ENCODE data around the gene DNAJA2. TPM values are rescaled to one million over a fixed set of nuclear protein-coding genes. Genes with fewer than 3 reads are reported as not detected.

Gene DNAJA2
- total RNA-seq, 2 experiments from 2014 or later: 56.9 to 59.9 TPM

- peak overlapping the region; percentile 98 for H3K27ac Mint-ChIP-seq
- H3K27me3 Mint-ChIP-seq (ENCODE audit: low read depth): no peaks in the 10 kb centered on the region
- DNase-seq: no peak
- CTCF ChIA-PET: interaction anchor here (1.1 to 1.9 kb wide), 4 partner anchors 14 to 64 kb away, joined by 3 to 5 read pairs (median 4); no protein-coding TSS in a partner anchor
- peaks cover 57% of the 10 kb centered on the region for H3K4me1 Mint-ChIP-seq (ENCODE audit: low read depth)
- peaks cover 24% of the 10 kb centered on the region for H3K36me3 Mint-ChIP-seq (ENCODE audit: low read depth)
- H3K4me3 Mint-ChIP-seq: peak overlapping the region; percentile 93
- intact Hi-C loops (cut with micrococcal nuclease): loop anchor here (1.0 to 5.0 kb wide), 13 partner anchors 44 to 1637 kb away; partner anchors contain the start of genes C16orf87, ITFG1, N4BP1 and NETO2
- H3K9me3 Mint-ChIP-seq: no peaks in the 10 kb centered on the region
Measured at GRCh38 chr16:46973996-46974324, 486 bp upstream of the DNAJA2 start.

- H3K9me3 Mint-ChIP-seq: no peaks in the 10 kb centered on the region
- H3K27me3 Mint-ChIP-seq (ENCODE audit: low read depth): no peaks in the 10 kb centered on the region
- peaks cover 66% of the 10 kb centered on the region for H3K4me1 Mint-ChIP-seq (ENCODE audit: low read depth)
Measured at GRCh38 chr16:46972429-46973206, 856 bp downstream of the DNAJA2 start.

GRCh38 chr16:46971271-46971670 is 2.2 kb downstream of the DNAJA2 start:
- peaks cover 40% of the 10 kb centered on the region for H3K36me3 Mint-ChIP-seq (ENCODE audit: low read depth)
- no peak for DNase-seq
- H3K9me3 Mint-ChIP-seq: no peaks in the 10 kb centered on the region
- peak overlapping the region; percentile 56 for H3K27ac Mint-ChIP-seq
- H3K27me3 Mint-ChIP-seq (ENCODE audit: low read depth): no peaks in the 10 kb centered on the region
- peak overlapping the region; percentile 45 for H3K4me3 Mint-ChIP-seq
- H3K4me1 Mint-ChIP-seq (ENCODE audit: low read depth): peaks cover 64% of the 10 kb centered on the region
- intact Hi-C loops (cut with micrococcal nuclease): loop anchor here (2.0 to 5.0 kb wide), 4 partner anchors 16 to 1396 kb away; partner anchors contain the start of gene SHCBP1
- CTCF ChIA-PET: interaction anchor here (0.7 to 1.3 kb wide), 2 partner anchors 19 to 67 kb away, joined by 3 read pairs; no protein-coding TSS in a partner anchor

More at GRCh38 chr16:46972429-46973206, 856 bp downstream of the DNAJA2 start:
- CTCF ChIA-PET: interaction anchor here (1.0 to 1.3 kb wide), 3 partner anchors 25 to 169 kb away, joined by 3 to 4 read pairs (median 3); no protein-coding TSS in a partner anchor
- H3K36me3 Mint-ChIP-seq (ENCODE audit: low read depth): peaks cover 33% of the 10 kb centered on the region
- peak; percentile 46 for DNase-seq
- intact Hi-C loops (cut with micrococcal nuclease): loop anchor here (1.0 to 5.0 kb wide), 12 partner anchors 11 to 1638 kb away; partner anchors contain the start of genes C16orf87, ITFG1, N4BP1 and NETO2
- peak overlapping the region; percentile 90 for H3K27ac Mint-ChIP-seq
- H3K4me3 Mint-ChIP-seq: peak overlapping the region; percentile 93

GRCh38 chr16:46970089-46970488 is 3.4 kb downstream of the DNAJA2 start:
- Mint-ChIP-seq H3K4me1 (ENCODE audit: low read depth) (peaks cover 53% of the 10 kb centered on the region), H3K36me3 (ENCODE audit: low read depth) (peaks cover 40% of the 10 kb centered on the region), H3K27ac (peak overlapping the region; percentile 24), H3K9me3 (no peaks in the 10 kb centered on the region), H3K4me3 (peak overlapping the region; percentile 9), H3K27me3 (ENCODE audit: low read depth) (no peaks in the 10 kb centered on the region)
- CTCF ChIA-PET: interaction anchor here (1.2 kb wide), 1 partner anchor 68 kb away, joined by 3 read pairs; no protein-coding TSS in a partner anchor
- DNase-seq: no peak
- intact Hi-C loops (cut with micrococcal nuclease): loop anchor here (2.0 to 5.0 kb wide), 4 partner anchors 15 to 1397 kb away; partner anchors contain the start of gene SHCBP1

GRCh38 chr16:46968063-46968435 is 5.4 kb downstream of the DNAJA2 start:
- intact Hi-C loops (cut with micrococcal nuclease): no loop called here
- Mint-ChIP-seq H3K4me1 (ENCODE audit: low read depth) (peaks cover 56% of the 10 kb centered on the region), H3K36me3 (ENCODE audit: low read depth) (peaks cover 47% of the 10 kb centered on the region), H3K4me3 (no peak overlapping the region), H3K9me3 (no peaks in the 10 kb centered on the region), H3K27ac (peak overlapping the region; percentile 36), H3K27me3 (ENCODE audit: low read depth) (no peaks in the 10 kb centered on the region)
- no peak for DNase-seq
- CTCF ChIA-PET: no interaction called here

GRCh38 chr16:46962629-46963028 is 10.8 kb downstream of the DNAJA2 start:
- DNase-seq: no peak
- H3K36me3 Mint-ChIP-seq (ENCODE audit: low read depth): peaks cover 50% of the 10 kb centered on the region
- intact Hi-C loops (cut with micrococcal nuclease): loop anchor here (2.0 kb wide), 1 partner anchor 14 kb away; no protein-coding TSS in a partner anchor
- H3K4me1 Mint-ChIP-seq (ENCODE audit: low read depth): peaks cover 42% of the 10 kb centered on the region
- no peaks in the 10 kb centered on the region for H3K27me3 Mint-ChIP-seq (ENCODE audit: low read depth)
- CTCF ChIA-PET: interaction anchor here (0.5 to 1.3 kb wide), 5 partner anchors 17 to 109 kb away, joined by 3 to 4 read pairs (median 3); no protein-coding TSS in a partner anchor
- no peak overlapping the region for H3K4me3 Mint-ChIP-seq
- peak overlapping the region; percentile 78 for H3K27ac Mint-ChIP-seq
- H3K9me3 Mint-ChIP-seq: no peaks in the 10 kb centered on the region

GRCh38 chr16:46961373-46962353 is 11.8 kb downstream of the DNAJA2 start:
- peak; percentile 40 for DNase-seq
- Mint-ChIP-seq H3K27me3 (ENCODE audit: low read depth) (no peaks in the 10 kb centered on the region), H3K4me3 (no peak overlapping the region), H3K27ac (peak overlapping the region; percentile 78), H3K36me3 (ENCODE audit: low read depth) (peaks cover 51% of the 10 kb centered on the region), H3K9me3 (no peaks in the 10 kb centered on the region), H3K4me1 (ENCODE audit: low read depth) (peaks cover 43% of the 10 kb centered on the region)
- intact Hi-C loops (cut with micrococcal nuclease): loop anchor here (1.0 to 2.0 kb wide), 2 partner anchors 11 to 15 kb away; no protein-coding TSS in a partner anchor
- CTCF ChIA-PET: interaction anchor here (0.6 to 0.9 kb wide), 3 partner anchors 52 to 300 kb away, joined by 3 read pairs; no protein-coding TSS in a partner anchor

GRCh38 chr16:46954562-46954961 is 18.9 kb downstream of the DNAJA2 start:
- CTCF ChIA-PET: interaction anchor here (1.0 to 1.1 kb wide), 2 partner anchors 25 to 280 kb away, joined by 3 to 5 read pairs; no protein-coding TSS in a partner anchor
- H3K4me3 Mint-ChIP-seq: no peak overlapping the region
- H3K27me3 Mint-ChIP-seq (ENCODE audit: low read depth): no peaks in the 10 kb centered on the region

GRCh38 chr16:46950009-46950408 is 23.5 kb downstream of the DNAJA2 start:
- H3K4me3 Mint-ChIP-seq: no peak overlapping the region
- H3K27ac Mint-ChIP-seq: no peak overlapping the region
- peaks cover 4% of the 10 kb centered on the region for H3K36me3 Mint-ChIP-seq (ENCODE audit: low read depth)
- intact Hi-C loops (cut with micrococcal nuclease): no loop called here
- no peaks in the 10 kb centered on the region for H3K27me3 Mint-ChIP-seq (ENCODE audit: low read depth)
- no peaks in the 10 kb centered on the region for H3K9me3 Mint-ChIP-seq
- H3K4me1 Mint-ChIP-seq (ENCODE audit: low read depth): peaks cover 9% of the 10 kb centered on the region
- CTCF ChIA-PET: interaction anchor here (2.1 kb wide), 1 partner anchor 20 kb away, joined by 4 read pairs; no protein-coding TSS in a partner anchor
- DNase-seq: no peak

More at GRCh38 chr16:46954562-46954961, 18.9 kb downstream of the DNAJA2 start:
- H3K4me1 Mint-ChIP-seq (ENCODE audit: low read depth): peaks cover 15% of the 10 kb centered on the region
- H3K9me3 Mint-ChIP-seq: no peaks in the 10 kb centered on the region
- peaks cover 29% of the 10 kb centered on the region for H3K36me3 Mint-ChIP-seq (ENCODE audit: low read depth)
- DNase-seq: no peak
- H3K27ac Mint-ChIP-seq: no peak overlapping the region
- intact Hi-C loops (cut with micrococcal nuclease): loop anchor here (2.0 kb wide), 1 partner anchor 16 kb away; no protein-coding TSS in a partner anchor

- peak; percentile 46 for DNase-seq
- Mint-ChIP-seq H3K4me1 (ENCODE audit: low read depth) (peaks cover 9% of the 10 kb centered on the region), H3K4me3 (no peak overlapping the region), H3K27ac (no peak overlapping the region), H3K27me3 (ENCODE audit: low read depth) (no peaks in the 10 kb centered on the region), H3K36me3 (ENCODE audit: low read depth) (no peaks in the 10 kb centered on the region), H3K9me3 (no peaks in the 10 kb centered on the region)
- intact Hi-C loops (cut with micrococcal nuclease): loop anchor here (1.0 to 2.0 kb wide), 2 partner anchors 165 to 1207 kb away; no protein-coding TSS in a partner anchor
- CTCF ChIA-PET: interaction anchor here (1.2 to 2.1 kb wide), 5 partner anchors 19 to 1215 kb away, joined by 4 to 7 read pairs (median 5); no protein-coding TSS in a partner anchor
Measured at GRCh38 chr16:46949241-46949892, 24.1 kb downstream of the DNAJA2 start.

Measured in activated naive CD4-positive, alpha-beta T cell treated with anti-CD3 and anti-CD28 coated beads for 36 hours (primary cell).